GM18499 (cell line): Measurements from ENCODE around the gene RLF.

Source experiments
- ATAC-seq: cut with Tn5 transposase; IDR thresholded peaks from one replicate; pipeline ENCODE4 v1.9.1; 2021; ENCODE audit warnings: moderate number of reproducible peaks; ENCODE audit not compliant: insufficient read depth, unreplicated experiment

Gene RLF

GRCh38 chr1:40161125-40161887, at the start of gene RLF:
Gene RLF (plus strand): TSS chr1:40161387. CDS start chr1:40161400, 13 bp downstream.
- no peak for ATAC-seq

GRCh38 chr1:40114400-40114799, 46.8 kb upstream of the RLF start:
- ATAC-seq: no peak

GRCh38 chr1:40120128-40120527, 41.1 kb upstream of the RLF start:
- no peak for ATAC-seq

GRCh38 chr1:40122855-40123254, 38.3 kb upstream of the RLF start:
- no peak for ATAC-seq

GRCh38 chr1:40130892-40131291, 30.3 kb upstream of the RLF start:
- no peak for ATAC-seq

GRCh38 chr1:40132383-40133311, 28.5 kb upstream of the RLF start:
- no peak for ATAC-seq

- ATAC-seq: no peak
These were observed 27.9 kb upstream of the RLF start for GRCh38 chr1:40133312-40133665.

GRCh38 chr1:40133839-40134238, 27.3 kb upstream of the RLF start:
- no peak for ATAC-seq

- ATAC-seq: no peak
These were observed 20.8 kb upstream of the RLF start for GRCh38 chr1:40140211-40140973.

- ATAC-seq: no peak
These were observed 19.2 kb upstream of the RLF start for GRCh38 chr1:40141878-40142535.

GRCh38 chr1:40143891-40144575, 17.2 kb upstream of the RLF start:
- ATAC-seq: no peak

- no peak for ATAC-seq
These were observed 9.6 kb upstream of the RLF start for GRCh38 chr1:40151457-40152079.

- ATAC-seq: no peak
These were observed 8.0 kb upstream of the RLF start for GRCh38 chr1:40153073-40153770.

GRCh38 chr1:40155135-40155534, 6.1 kb upstream of the RLF start:
- no peak for ATAC-seq

GRCh38 chr1:40155910-40156309, 5.3 kb upstream of the RLF start:
- no peak for ATAC-seq

- ATAC-seq: no peak
These were observed 422 bp upstream of the RLF start for GRCh38 chr1:40160806-40161124.

- no peak for ATAC-seq
These were observed 756 bp downstream of the RLF start for GRCh38 chr1:40161888-40162397.

GRCh38 chr1:40162753-40163441, 1.7 kb downstream of the RLF start:
- ATAC-seq: no peak
